DOHH2 (cell line): Measurements from ENCODE around the gene DNAJC18.

Source experiments
- H3F3A ChIP-seq: fragments of 200-600 bp; sonication (generic), shearing (Covaris generic); 2 replicates; pipeline ENCODE4 v1.6.0; 2016; ENCODE audit warnings: antibody characterized with exemption, mild to moderate bottlenecking; ENCODE audit not compliant: control insufficient read depth, insufficient read depth
- H3K27ac ChIP-seq: fragments of 200-600 bp; sonication (generic); 2 replicates; pipeline ENCODE4 v1.5.1; 2014; ENCODE audit warnings: low read depth, mild to moderate bottlenecking, low read length, moderate library complexity
- H3K27me3 ChIP-seq: fragments of 200-600 bp; sonication (generic); 2 replicates; pipeline ENCODE4 v1.6.1; 2014; ENCODE audit warnings: mild to moderate bottlenecking, low read length, mixed read lengths; ENCODE audit not compliant: control insufficient read depth
- H3K36me3 ChIP-seq: fragments of 200-600 bp; sonication (generic); 2 replicates; pipeline ENCODE4 v1.6.1; 2014; ENCODE audit warnings: mild to moderate bottlenecking, low read length, moderate library complexity, mixed read lengths; ENCODE audit not compliant: control insufficient read depth
- H3K4me1 ChIP-seq: fragments of 200-600 bp; sonication (generic); 2 replicates; pipeline ENCODE4 v1.6.1; 2014; ENCODE audit warnings: mild to moderate bottlenecking, low read length, mixed read lengths; ENCODE audit not compliant: control insufficient read depth
- H3K4me2 ChIP-seq: fragments of 200-600 bp; sonication (generic); 2 replicates; pipeline ENCODE4 v1.6.0; 2014; ENCODE audit warnings: mild to moderate bottlenecking, low read length, moderate library complexity
- H3K4me3 ChIP-seq: fragments of 200-600 bp; sonication (generic); 2 replicates; pipeline ENCODE4 v1.5.1; 2014; ENCODE audit warnings: mild to moderate bottlenecking, low read length, mixed read lengths
- H3K79me2 ChIP-seq: fragments of 200-600 bp; sonication (generic); 2 replicates; pipeline ENCODE4 v1.6.1; 2014; ENCODE audit warnings: mild to moderate bottlenecking, low read length, mixed read lengths; ENCODE audit not compliant: control insufficient read depth
- H3K9me2 ChIP-seq: fragments of 200-600 bp; sonication (generic); replicated peaks from 2 replicates; pipeline ENCODE4 v1.6.1; 2014; ENCODE audit warnings: mild to moderate bottlenecking, low read length, mixed read lengths; ENCODE audit not compliant: control insufficient read depth
- H3K9me3 ChIP-seq: fragments of 200-600 bp; sonication (generic); 2 replicates; pipeline ENCODE4 v1.6.1; 2014; ENCODE audit warnings: antibody characterized with exemption, low read length, mixed read lengths; ENCODE audit not compliant: control insufficient read depth, insufficient read depth
- H4K20me1 ChIP-seq: fragments of 200-600 bp; sonication (generic); 2 replicates; pipeline ENCODE4 v1.6.0; 2014; ENCODE audit warnings: low read depth, mild to moderate bottlenecking, antibody characterized with exemption, low read length, moderate library complexity; ENCODE audit not compliant: control insufficient read depth, insufficient read depth
- CTCF ChIP-seq: fragments of 200-600 bp; sonication (generic); IDR thresholded peaks from one replicate; pipeline ENCODE4 v1.5.1; 2014; ENCODE audit warnings: antibody characterized with exemption, mild to moderate bottlenecking, low read depth, low read length; ENCODE audit not compliant: poor library complexity, severe bottlenecking
- EZH2phosphoT487 ChIP-seq: fragments of 200-600 bp; sonication (generic); IDR thresholded peaks from 2 replicates; pipeline ENCODE4 v1.6.1; 2017; ENCODE audit warnings: borderline replicate concordance, mild to moderate bottlenecking, antibody characterized with exemption, low read length, moderate library complexity, mixed read lengths

DNAJC18 gene

GRCh38 chr5:139451878-139452660 lies 12.7 kb upstream of the DNAJC18 start:
- no peaks in the 10 kb centered on the region for H3K9me3 ChIP-seq
- no peaks in the 10 kb centered on the region for H3K36me3 ChIP-seq
- no peaks in the 10 kb centered on the region for H3F3A ChIP-seq
- H3K4me2 ChIP-seq = no peak overlapping the region
- no peak overlapping the region for H3K4me3 ChIP-seq
- H3K9me2 ChIP-seq = no peaks in the 10 kb centered on the region
- H3K79me2 ChIP-seq = no peaks in the 10 kb centered on the region
- peaks cover 7% of the 10 kb centered on the region for H3K4me1 ChIP-seq
- no peak overlapping the region for H3K27ac ChIP-seq
- H3K27me3 ChIP-seq = peaks cover 5% of the 10 kb centered on the region
- TF ChIP-seq EZH2phosphoT487 = no peak
- H4K20me1 ChIP-seq = no peaks in the 10 kb centered on the region

- Histone ChIP-seq H3F3A (no peaks in the 10 kb centered on the region), H3K4me3 (no peak overlapping the region)
- no peak for TF ChIP-seq CTCF
- TF ChIP-seq EZH2phosphoT487 = no peak
These were observed 11.9 kb upstream of the DNAJC18 start for GRCh38 chr5:139451176-139451575.

GRCh38 chr5:139446956-139447779 lies 7.8 kb upstream of the DNAJC18 start:
- H4K20me1 ChIP-seq = no peaks in the 10 kb centered on the region

More at GRCh38 chr5:139451176-139451575, 11.9 kb upstream of the DNAJC18 start:
- peaks cover 7% of the 10 kb centered on the region for H3K4me1 ChIP-seq
- H3K4me2 ChIP-seq = no peak overlapping the region
- H3K9me3 ChIP-seq = no peaks in the 10 kb centered on the region
- no peaks in the 10 kb centered on the region for H3K9me2 ChIP-seq
- H3K79me2 ChIP-seq = no peaks in the 10 kb centered on the region
- no peaks in the 10 kb centered on the region for H3K36me3 ChIP-seq
- no peak overlapping the region for H3K27ac ChIP-seq
- H3K27me3 ChIP-seq = peaks cover 8% of the 10 kb centered on the region
- H4K20me1 ChIP-seq = no peaks in the 10 kb centered on the region

GRCh38 chr5:139445325-139446170 lies 6.2 kb upstream of the DNAJC18 start:
- Histone ChIP-seq H3K4me1 (peaks cover 27% of the 10 kb centered on the region), H3K27me3 (peaks cover 8% of the 10 kb centered on the region), H4K20me1 (no peaks in the 10 kb centered on the region), H3K9me2 (no peaks in the 10 kb centered on the region), H3K4me3 (no peak overlapping the region), H3K4me2 (no peak overlapping the region), H3K79me2 (no peaks in the 10 kb centered on the region), H3F3A (peaks cover 7% of the 10 kb centered on the region; the same call in 1 of the 2 replicates), H3K27ac (no peak overlapping the region), H3K36me3 (no peaks in the 10 kb centered on the region), H3K9me3 (no peaks in the 10 kb centered on the region)
- TF ChIP-seq CTCF = no peak
- TF ChIP-seq EZH2phosphoT487 = no peak

More at GRCh38 chr5:139446956-139447779, 7.8 kb upstream of the DNAJC18 start:
- Histone ChIP-seq H3K36me3 (no peaks in the 10 kb centered on the region), H3K9me2 (no peaks in the 10 kb centered on the region), H3K4me3 (no peak overlapping the region), H3K4me1 (peaks cover 27% of the 10 kb centered on the region), H3F3A (peaks cover 7% of the 10 kb centered on the region; the same call in 1 of the 2 replicates), H3K27ac (no peak overlapping the region), H3K79me2 (no peaks in the 10 kb centered on the region), H3K4me2 (no peak overlapping the region), H3K27me3 (peaks cover 8% of the 10 kb centered on the region), H3K9me3 (no peaks in the 10 kb centered on the region)
- no peak for TF ChIP-seq EZH2phosphoT487
